Epidermal melanocyte (primary cell): Measurements from ENCODE around the gene PLCB1.
"Not testable (repeated sequence)": the region's sequence is repeated elsewhere in the genome, so short reads cannot be mapped to it uniquely, and the experiment has no call there.

Source experiments
- DNase-seq: peaks from one replicate; pipeline ENCODE4 v3.0.0; 2011; ENCODE audit warnings: low spot score; ENCODE audit not compliant: insufficient read length

The PLCB1 gene

DNA sequence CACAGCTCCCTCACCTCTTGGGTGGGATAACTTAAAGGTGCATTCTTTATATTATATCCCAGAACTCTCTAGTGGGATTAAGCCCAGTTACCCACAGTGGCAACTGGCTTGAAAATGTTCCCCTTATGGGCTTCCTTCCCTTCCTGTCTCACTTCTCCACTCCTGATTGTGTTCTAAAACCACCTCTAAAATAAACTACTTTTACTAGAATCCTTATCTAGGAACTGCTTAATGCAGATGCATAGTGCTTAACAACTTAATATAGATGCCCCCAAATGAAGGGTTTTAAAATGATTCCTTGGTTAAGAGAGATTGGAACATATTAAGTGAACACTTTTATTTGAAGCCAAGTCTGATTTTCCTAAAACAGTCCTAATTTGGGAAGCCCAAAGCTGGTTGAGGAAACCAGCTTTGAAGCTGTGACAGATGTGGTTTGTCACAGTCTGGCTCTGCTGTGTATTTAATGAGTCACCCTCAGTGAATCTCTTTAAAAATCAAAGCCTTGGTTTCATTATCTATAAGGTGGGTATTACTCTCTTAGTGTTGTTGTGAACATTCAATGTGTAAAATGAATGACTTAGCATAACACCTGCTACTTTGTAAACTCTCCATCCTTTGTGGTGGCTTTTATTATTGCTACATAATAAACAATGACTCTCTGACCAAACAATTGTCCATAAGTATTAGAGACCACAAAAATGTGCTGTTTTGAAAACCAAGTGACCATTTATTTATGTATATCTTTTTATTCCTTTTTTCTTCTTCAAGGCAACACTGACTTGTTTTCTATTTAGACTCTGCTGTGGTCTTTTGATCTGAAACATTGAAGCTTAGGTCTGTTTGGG is 24.4 kb downstream of the PLCB1 start:
- no peak for DNase-seq

DNA sequence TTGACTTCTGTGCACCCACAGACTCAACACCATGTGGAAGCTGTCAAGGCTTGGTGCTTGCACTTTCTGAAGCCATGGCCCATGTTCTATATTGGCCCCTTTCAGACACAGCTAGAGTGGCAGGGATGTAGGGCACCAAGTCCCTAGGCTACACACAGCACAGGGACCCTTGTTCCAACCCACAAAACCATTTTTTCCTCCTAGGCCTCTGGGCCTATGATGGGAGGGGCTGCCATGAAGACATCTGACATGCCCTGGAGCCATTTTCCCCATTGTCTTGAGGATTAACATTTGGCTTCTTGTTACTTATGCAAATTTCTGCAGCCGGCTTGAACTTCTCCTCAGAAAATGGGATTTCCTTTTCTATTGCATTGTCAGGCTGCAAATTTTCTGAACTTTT is 27.2 kb downstream of the PLCB1 start:
- not testable (repeated sequence) for DNase-seq

DNA sequence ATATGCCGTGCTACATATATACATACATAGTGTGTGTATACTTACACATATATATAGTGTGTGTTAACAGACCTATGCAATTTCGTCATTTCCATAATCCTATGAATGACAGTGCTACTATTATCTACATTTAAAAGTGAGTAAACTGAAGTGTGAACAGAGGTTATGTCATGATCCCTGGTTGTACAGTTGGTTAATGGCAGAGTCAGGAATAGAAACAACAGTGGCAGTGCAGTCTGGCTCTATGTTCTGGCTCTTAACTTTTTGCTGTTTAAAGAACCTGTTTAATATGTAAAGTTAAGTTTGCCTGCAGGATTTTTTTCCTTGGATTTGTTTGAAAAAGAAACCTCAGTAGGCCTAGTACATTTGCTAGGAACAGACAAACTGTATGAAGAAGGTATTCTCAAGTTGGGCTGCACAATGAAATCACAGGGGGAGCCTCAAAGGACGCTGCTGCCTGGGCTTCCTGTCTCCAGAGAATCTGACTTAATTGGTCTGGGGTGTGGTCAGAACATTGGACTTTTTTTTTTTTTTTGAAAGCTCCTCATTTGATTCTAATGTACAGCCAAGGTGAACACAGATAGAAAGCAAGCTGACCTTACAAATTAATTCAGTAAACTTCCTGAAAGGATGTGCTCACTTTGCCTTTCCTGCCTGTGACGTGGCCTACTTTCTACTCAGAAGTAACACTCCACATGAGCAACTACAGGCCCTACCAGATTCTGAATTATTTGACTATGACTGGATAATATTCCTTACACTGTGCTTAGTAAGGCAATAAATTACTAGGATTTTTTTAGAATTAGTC is 29.4 kb downstream of the PLCB1 start:
- no peak for DNase-seq

DNA sequence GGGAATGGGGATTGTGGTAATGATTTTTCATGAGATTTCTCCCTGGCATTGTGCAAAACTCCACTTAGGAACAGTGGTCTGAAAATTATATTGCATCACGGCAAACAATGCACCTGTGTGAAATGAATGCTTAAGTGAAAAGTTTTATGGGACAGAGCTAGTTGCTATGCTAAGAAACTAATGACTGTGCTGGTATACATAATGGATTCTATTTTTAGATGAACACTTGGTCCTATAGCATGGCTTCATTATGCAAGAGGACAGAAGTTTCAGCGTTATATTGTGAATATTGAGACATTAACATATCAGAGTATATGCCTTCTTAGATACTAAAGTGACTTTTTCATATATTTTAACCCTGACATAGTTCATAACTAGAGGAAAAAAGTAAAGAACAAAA is 30.5 kb downstream of the PLCB1 start:
- no peak for DNase-seq

DNA sequence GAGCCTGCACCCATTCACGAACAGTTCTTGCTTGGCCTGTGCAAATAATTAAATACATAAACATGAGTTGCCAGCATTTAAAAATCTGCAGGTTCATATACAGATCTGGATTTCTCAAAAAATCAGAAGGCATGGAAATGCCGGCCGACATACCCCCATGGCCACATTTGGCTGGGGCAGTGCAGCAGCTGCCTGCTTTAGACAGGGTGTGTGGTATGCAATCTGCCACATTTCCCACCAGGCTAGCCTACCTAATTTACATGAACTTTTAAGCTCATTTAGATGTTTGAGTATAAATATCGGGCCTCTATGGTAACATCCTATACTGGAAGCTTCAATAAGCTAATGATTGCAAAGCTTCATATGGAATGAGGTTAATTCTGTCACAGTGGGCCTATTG is 31.5 kb downstream of the PLCB1 start:
- no peak for DNase-seq

DNA sequence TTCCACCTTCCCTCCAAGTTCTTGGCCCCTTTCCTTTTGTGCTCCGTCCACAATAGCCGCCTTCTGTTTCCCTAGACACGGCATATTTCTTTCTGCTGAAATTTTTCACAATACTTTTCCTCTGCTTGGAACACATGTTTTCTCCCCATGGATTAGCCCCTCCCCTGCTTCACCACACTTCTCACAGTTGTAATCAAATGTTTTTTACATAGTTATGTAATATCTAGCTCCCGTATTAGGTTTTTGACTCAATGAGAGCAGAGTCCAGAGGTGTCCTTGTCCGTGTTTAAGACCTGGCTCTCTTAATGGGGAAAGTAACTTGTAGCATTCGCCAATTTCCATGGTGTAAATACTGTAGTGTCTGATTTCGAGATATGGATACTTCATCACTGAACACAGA is 34.7 kb downstream of the PLCB1 start:
- DNase-seq = no peak

DNA sequence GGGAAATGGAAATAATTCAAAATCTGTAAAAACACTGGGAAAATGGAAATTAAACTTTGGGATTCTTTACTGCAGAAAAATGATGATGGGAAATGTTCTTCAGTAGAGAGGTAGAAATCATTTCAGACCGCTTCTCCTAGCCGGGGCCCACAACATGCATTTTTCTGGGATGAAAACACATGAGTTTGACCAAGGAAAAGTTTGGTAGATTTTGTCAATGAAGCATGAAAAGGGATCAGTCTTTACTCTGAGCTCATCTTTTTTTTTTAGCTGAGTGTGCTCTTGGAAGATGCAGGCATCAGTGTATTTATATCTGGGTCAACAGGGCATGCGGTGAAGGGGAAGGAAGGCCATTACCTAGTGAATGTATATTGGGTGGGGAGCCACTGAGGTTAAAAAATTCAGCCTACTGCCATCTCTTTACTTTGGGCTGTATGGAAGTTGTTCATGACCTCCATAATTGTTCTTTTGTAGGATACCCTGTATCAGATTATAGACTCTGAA is 36.8 kb downstream of the PLCB1 start:
- DNase-seq = no peak

DNA sequence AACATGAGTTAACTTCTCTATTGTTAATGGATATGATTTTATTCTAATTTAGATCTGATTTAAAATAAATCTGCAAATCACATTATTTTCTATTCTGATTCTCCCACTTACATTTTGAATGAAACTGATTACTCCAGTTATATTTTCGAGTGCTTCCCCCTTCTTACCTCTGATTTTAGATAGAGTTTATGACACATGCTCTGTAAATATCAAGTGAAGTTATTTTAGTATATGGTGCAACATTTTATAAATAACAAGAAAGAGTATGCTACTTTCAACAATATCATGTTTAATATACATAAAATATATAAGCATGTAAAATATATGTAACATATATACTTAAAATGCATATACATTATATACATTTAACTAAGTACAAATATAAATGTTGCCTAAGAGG is 38.9 kb downstream of the PLCB1 start:
- DNase-seq = no peak

DNA sequence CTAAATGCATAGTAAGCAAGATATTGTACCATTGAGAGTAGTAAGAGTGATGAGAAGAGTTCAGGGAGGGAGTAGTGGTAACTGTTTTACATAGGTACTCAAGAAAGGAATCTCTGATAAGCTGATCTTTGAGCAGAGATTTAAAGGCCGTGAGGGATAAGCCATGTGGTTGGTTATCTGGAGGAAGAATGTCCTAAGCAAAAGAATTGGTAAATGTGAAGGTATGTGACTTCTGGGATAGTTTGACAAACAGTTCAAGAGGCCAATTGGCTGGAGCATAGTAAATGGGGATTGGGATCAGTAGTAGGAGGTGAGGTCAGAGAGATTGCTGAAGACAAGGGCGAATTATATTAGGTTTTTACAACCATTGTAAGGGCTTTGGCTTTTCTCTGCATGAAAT is 40.1 kb downstream of the PLCB1 start:
- DNase-seq = no peak

DNA sequence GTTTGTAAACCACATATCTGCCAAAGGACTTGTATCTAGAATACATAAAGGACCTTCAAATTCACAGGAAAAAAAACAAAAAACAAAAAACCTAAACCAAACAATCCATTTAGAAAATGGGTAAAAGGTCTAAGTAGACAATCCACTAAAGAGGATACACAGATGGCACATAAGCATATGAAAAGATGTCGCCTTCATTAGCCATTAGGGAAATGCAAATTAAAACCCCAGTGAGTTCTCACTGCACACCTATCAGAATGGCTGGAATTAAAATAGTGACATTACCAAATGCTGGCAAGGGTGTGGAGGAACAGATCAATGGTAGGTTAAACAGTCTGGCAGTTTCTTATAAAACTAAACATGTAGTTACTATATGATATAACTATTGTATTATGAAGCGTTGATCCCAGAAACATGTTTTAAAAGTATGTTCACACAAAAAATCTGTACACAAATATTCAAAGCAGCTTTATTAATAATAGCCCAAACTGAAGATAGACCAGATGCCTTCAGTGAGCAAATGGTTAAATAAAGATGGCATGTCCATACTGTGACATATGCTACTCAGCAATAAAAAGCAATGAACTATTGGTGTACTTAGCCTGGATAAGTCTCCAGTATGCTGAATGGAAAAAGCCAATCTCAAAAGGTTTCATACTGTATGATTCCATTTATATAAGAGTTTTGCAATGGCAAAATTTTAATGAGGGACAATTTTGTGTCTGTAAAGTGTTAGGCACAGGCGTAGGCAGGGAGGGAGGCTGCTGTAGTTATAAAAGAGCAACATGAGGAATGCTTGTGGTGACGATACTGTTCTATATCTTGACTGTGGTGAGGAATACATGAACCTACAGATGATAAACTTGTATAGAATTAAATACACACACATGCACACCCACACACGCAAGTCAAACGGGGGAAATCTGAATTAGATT is 43.9 kb downstream of the PLCB1 start:
- no peak for DNase-seq

DNA sequence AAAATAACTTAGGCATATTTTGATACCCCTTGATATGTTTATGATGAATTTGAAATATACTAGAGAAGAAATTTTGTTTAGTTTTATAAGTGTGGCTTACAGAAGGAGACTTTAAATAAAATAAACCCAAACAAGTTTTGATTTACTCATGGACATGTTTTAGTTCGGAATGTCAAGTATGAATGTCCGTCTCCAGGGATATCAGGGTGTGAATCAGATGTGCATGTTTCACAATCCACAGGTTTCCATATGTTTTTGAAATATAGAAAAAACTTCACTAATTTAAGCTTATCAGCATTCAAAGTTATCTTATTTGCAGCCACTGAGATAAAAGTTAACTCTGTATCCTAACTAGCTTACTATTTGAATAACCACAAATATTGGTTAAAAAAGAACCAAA is 51.5 kb downstream of the PLCB1 start:
- no peak for DNase-seq

DNA sequence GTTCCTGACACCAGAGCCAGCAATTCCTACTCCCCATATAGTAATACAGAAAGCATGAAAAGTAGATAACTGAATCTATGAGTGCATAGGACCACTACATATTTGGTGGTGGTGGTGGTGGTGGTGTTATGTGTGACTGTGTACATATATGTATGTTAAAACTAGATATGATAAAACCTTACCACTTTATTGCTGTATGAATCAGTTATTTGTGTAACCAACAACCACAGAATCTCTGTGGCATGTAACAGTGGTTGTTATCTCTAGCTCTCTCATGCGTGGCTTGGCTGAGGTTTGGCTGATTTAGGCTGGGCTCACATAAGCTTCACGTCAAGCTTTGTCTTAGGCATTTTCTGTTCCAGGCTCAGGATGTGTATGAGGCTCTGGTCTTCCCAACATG is 55.7 kb downstream of the PLCB1 start:
- no peak for DNase-seq

DNA sequence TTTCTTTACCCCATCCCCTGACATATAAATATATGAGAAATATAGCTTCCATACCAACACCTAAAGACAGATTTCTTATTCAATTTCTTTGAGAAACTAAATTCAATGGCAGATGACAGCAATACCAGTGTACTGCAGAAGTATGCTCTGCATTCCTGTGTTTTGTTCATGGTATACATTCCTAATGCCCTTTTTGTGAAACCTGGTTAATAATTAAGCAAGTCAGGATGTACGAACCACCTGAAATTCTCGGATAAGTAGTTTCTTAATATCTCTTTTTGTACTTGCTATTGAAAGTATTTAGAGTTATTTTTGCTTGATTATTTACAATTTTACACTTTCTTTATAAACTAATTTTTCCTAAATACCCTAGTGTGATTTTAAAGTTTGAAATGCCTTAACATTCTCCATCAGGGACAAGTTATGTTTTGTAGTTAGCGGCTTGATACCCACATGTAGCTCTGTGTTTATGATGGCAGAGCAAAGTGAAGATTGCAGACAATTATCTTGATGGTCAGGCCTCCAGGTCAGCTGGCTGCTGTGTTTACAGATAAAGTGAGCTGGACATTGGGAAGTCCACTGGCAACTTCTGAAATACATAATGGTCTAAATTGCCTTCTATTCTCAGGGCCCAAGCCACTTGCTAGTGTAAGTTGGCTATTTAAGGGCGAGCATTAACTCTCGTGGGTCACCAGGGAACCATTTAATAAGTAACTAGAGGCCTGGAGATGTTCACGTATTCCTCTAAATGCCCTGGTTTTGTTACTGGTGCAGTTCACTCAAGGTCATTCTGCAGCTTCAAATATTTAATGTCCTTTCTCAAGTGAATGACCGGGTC is 58.2 kb downstream of the PLCB1 start:
- DNase-seq = no peak

DNA sequence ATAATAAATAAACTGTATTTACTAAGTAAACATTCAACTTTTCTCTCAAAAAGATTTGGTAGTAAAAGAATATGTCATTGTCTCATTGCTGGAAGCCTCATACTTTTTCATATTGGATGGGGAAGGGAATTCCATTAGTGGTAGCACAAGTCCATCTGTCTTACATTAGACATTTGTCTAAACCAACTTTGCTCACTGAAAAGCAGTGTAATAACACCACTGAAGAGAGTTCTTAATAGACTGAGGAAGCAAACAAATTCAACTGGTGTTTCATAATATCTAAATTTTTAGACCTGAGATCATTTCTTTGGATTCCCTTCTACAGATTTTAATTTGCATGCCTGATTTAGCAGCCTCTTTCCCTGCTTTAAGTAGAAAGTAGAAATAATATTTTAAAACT is 62.7 kb downstream of the PLCB1 start:
- peak; percentile 26 for DNase-seq

DNA sequence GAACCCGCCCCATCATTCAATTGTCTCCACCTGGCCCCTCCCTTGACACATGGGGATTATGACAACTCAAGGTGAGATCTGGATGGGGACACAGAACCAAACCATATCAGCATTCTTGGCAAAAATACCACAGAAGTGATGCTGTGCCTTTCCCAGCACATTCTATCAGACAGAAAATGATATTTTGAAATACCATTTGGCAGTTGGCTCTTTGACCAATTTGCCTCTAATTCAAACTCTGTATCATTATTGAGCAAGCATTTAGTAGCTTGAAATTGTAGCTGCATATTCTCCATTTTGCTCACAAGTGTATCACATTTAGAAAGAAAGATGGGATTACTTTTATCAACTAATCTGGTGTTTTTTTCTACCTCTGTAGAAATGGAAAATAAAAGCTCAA is 64.0 kb downstream of the PLCB1 start:
- no peak for DNase-seq

DNA sequence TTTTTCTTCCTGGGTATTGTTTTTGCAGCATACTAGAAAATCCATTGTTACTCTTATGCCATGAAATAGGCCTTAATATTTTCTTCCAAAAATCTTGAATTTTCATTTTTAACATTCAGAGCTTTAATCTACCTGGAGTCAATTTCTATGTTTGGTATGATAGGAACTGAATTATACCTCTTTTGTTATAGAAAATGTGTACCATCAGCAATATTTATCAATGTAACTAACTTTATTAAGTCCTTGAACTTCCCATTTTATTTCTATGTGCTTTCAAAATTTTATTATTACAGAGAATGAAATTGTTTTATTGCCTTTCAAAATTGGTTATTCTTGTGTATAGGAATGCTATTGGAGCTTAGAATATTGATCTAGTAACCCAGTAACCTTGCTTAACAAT is 68.2 kb downstream of the PLCB1 start:
- no peak for DNase-seq

DNA sequence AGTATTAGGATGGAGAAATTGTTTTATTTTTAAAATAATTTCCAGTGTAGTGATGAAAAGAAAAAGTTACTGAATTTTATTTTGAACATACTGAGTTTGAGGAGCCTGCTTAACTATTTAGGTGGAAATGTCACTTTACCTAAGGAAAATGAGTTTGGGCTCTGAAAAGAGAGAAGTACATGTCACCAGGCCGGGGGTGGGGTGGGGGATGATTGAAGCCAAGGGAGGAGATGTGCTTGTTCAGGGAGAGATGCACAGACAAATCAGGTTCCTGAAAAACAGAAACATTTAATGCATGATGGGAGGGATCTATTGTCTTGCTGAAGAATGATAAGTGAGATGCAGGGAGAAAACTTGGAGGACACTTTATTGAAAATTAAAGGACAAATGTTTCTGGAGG is 71.3 kb downstream of the PLCB1 start:
- no peak for DNase-seq

DNA sequence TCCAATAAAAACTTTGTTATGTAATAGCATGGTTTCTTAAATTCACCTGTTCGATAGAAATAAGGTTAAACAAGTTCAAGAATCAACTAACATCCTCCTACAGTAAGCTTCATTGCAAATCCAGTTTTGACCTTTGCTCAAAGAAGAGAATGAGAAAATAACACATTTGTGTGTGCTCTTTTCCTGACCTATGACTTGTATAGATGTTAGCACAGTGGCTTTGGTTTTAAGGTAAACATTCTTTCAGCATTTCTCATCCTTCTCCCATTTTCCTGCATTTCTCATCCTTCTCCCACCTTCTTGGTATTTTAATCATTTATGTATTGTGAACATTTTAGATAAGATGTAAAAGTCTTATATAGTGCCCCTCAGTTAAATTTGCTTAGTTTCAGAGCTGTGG is 73.9 kb downstream of the PLCB1 start:
- no peak for DNase-seq

DNA sequence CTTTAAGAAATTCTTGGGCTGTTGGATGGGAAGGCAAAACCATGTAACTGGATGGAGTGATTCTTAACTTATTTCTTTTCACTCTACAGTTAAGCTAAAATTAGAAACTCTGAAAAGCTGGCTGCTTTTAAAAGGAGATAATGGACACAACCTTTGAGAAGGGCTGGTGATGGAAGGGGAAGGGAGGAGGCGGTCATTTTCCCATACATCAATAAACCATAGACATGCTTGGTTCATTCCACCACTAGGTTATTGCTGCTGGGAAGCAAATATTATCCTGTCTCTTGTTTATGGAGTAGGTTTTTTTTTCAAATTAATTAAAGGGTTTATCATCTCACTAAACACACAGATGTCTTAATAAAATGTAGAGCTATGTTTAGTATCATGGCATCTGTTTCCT is 76.2 kb downstream of the PLCB1 start:
- no peak for DNase-seq

DNA sequence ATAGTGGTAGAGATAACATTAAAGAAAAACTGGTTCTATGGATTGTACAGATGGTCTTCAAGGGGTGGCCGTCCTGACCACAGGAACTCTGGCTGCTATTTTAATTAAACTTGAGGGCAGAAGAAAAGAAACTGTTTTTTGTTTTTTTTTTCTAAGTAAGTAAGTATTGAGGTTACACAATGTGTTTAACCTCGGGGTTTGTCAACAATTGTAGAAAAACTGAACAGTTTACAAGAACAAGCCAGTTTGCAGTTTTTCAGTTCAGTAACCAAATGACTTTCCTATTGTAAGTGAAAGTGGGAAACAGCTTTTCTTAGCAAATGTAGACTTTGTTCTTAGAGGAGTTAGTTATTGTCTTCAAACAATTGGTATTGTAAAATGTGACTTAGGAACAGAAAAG is 77.0 kb downstream of the PLCB1 start:
- DNase-seq = no peak

DNA sequence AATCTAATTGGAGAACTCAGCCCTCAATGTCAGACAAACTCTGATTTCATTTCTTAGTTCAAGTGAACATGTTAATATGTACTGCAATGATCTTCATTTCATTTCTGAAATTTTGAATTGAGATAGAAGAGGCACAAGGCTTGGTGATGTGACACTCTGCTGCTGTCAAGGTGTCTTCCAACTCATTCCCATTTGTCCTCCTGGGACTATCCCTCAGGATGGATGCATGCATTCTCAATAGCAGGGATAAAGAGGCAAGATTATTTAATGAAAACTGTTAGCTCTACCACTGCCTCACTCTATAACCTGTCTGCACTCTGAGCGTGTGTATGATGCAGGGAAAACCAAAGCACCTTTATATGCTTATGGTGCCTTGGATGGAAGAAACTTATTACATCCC is 78.7 kb downstream of the PLCB1 start:
- no peak for DNase-seq
